Activated CD4-positive, alpha-beta memory T cell treated with anti-CD3 and anti-CD28 coated beads for 36 hours (primary cell): ENCODE data around the gene SLC35A5. TPM values are rescaled to one million over a fixed set of nuclear protein-coding genes. Genes with fewer than 3 reads are reported as not detected.

Experiments
- CTCF ChIA-PET: fragments of 350-600 bp; sonication (Branson Sonifier 250); formaldehyde crosslinking; loops from one replicate; lab custom pipeline; 2021; ENCODE audit warnings: antibody characterized with exemption, inconsistent platforms; lab: Charles Lee
- POLR2A ChIA-PET: fragments of 350-600 bp; sonication (Branson Sonifier 250); formaldehyde crosslinking; loops from one replicate; lab custom pipeline; 2021; ENCODE audit warnings: antibody characterized with exemption; lab: Charles Lee
- DNase-seq: peaks from one replicate; pipeline ENCODE4 v3.0.0-alpha.2; 2020
- H3K27ac Mint-ChIP-seq: one replicate; pipeline ENCODE4 v1.8.0; 2021; ENCODE audit warnings: mixed read lengths
- H3K27me3 Mint-ChIP-seq: one replicate; pipeline ENCODE4 v1.8.0; 2021; ENCODE audit warnings: mixed read lengths
- H3K36me3 Mint-ChIP-seq: one replicate; pipeline ENCODE4 v1.8.0; 2021; ENCODE audit warnings: mixed read lengths
- H3K4me1 Mint-ChIP-seq: one replicate; pipeline ENCODE4 v1.8.0; 2021; ENCODE audit warnings: low read depth, mixed read lengths
- H3K4me3 Mint-ChIP-seq: one replicate; pipeline ENCODE4 v1.8.0; 2021; ENCODE audit warnings: mild to moderate bottlenecking, mixed read lengths
- H3K9me3 Mint-ChIP-seq: one replicate; pipeline ENCODE4 v1.8.0; 2021; ENCODE audit warnings: mixed read lengths
- intact Hi-C: fragments of 100-400 bp; cut with micrococcal nuclease; formaldehyde crosslinking; loops from one replicate; pipeline ENCODE4 v1.15.1; 2023
- total RNA-seq, 2 experiments: library from RNA; stranded (reverse); gene quantifications; one replicate each; pipeline ENCODE4 v1.2.3, GENCODE V29; 2021

The SLC35A5 gene
- total RNA-seq, 2 experiments from 2014 or later = 15.5 to 17.8 TPM

GRCh38 chr3:112579232-112579631 is 17.4 kb downstream of the SLC35A5 start:
- CTCF ChIA-PET = interaction anchor here (1.5 to 2.0 kb wide), 2 partner anchors 10 to 27 kb away, joined by 3 to 6 read pairs; no protein-coding TSS in a partner anchor
- H3K27ac Mint-ChIP-seq = no peak overlapping the region

GRCh38 chr3:112579697-112580096 is 17.9 kb downstream of the SLC35A5 start:
- ChIA-PET POLR2A (no interaction called here), CTCF (interaction anchor here (1.5 to 2.0 kb wide), 2 partner anchors 11 to 26 kb away, joined by 3 to 6 read pairs; no protein-coding TSS in a partner anchor)
- peaks cover 5% of the 10 kb centered on the region for H3K4me1 Mint-ChIP-seq
- intact Hi-C loops = loop anchor here (5.0 to 10.0 kb wide), 2 partner anchors 63 to 155 kb away; partner anchors contain the start of gene CCDC80
- H3K27ac Mint-ChIP-seq = no peak overlapping the region
- no peaks in the 10 kb centered on the region for H3K27me3 Mint-ChIP-seq
- no peak overlapping the region for H3K4me3 Mint-ChIP-seq
- no peaks in the 10 kb centered on the region for H3K9me3 Mint-ChIP-seq
- peaks cover 10% of the 10 kb centered on the region for H3K36me3 Mint-ChIP-seq
- DNase-seq = no peak

More at GRCh38 chr3:112579232-112579631, 17.4 kb downstream of the SLC35A5 start:
- intact Hi-C loops = no loop called here
- no peak for DNase-seq
- no peaks in the 10 kb centered on the region for H3K9me3 Mint-ChIP-seq
- no peaks in the 10 kb centered on the region for H3K27me3 Mint-ChIP-seq
- H3K4me1 Mint-ChIP-seq = peaks cover 5% of the 10 kb centered on the region
- POLR2A ChIA-PET = no interaction called here
- peaks cover 10% of the 10 kb centered on the region for H3K36me3 Mint-ChIP-seq
- H3K4me3 Mint-ChIP-seq = no peak overlapping the region

- no peaks in the 10 kb centered on the region for H3K27me3 Mint-ChIP-seq
- no peaks in the 10 kb centered on the region for H3K9me3 Mint-ChIP-seq
- no peak overlapping the region for H3K4me3 Mint-ChIP-seq
- H3K27ac Mint-ChIP-seq = no peak overlapping the region
- intact Hi-C loops = loop anchor here (1.0 to 10.0 kb wide), 5 partner anchors 60 to 706 kb away; partner anchors contain the start of gene CCDC80
- ChIA-PET POLR2A (no interaction called here), CTCF (interaction anchor here (0.6 to 3.2 kb wide), 29 partner anchors 8 to 453 kb away, joined by 3 to 24 read pairs (median 4); no protein-coding TSS in a partner anchor)
- DNase-seq = peak; percentile 56
- H3K36me3 Mint-ChIP-seq = peaks cover 15% of the 10 kb centered on the region
- H3K4me1 Mint-ChIP-seq = peaks cover 5% of the 10 kb centered on the region
Measured at GRCh38 chr3:112582244-112582874, 20.5 kb downstream of the SLC35A5 start.

GRCh38 chr3:112583105-112583504 is 21.3 kb downstream of the SLC35A5 start:
- no peak overlapping the region for H3K4me3 Mint-ChIP-seq
- H3K9me3 Mint-ChIP-seq = no peaks in the 10 kb centered on the region
- no peaks in the 10 kb centered on the region for H3K27me3 Mint-ChIP-seq
- intact Hi-C loops = loop anchor here (2.0 to 10.0 kb wide), 4 partner anchors 59 to 706 kb away; partner anchors contain the start of gene CCDC80
- no peak for DNase-seq
- H3K27ac Mint-ChIP-seq = no peak overlapping the region
- ChIA-PET CTCF (interaction anchor here (0.7 to 3.2 kb wide), 20 partner anchors 9 to 452 kb away, joined by 3 to 24 read pairs (median 5); no protein-coding TSS in a partner anchor), POLR2A (no interaction called here)
- H3K36me3 Mint-ChIP-seq = peaks cover 20% of the 10 kb centered on the region
- peaks cover 5% of the 10 kb centered on the region for H3K4me1 Mint-ChIP-seq

GRCh38 chr3:112585782-112586181 is 23.9 kb downstream of the SLC35A5 start:
- intact Hi-C loops = loop anchor here (10.0 kb wide), 1 partner anchor 149 kb away; no protein-coding TSS in a partner anchor
- ChIA-PET POLR2A (no interaction called here), CTCF (interaction anchor here (0.9 kb wide), 1 partner anchor 149 kb away, joined by 3 read pairs; no protein-coding TSS in a partner anchor)
- Mint-ChIP-seq H3K27ac (no peak overlapping the region), H3K4me1 (peaks cover 5% of the 10 kb centered on the region), H3K4me3 (no peak overlapping the region), H3K9me3 (no peaks in the 10 kb centered on the region), H3K36me3 (peaks cover 32% of the 10 kb centered on the region), H3K27me3 (no peaks in the 10 kb centered on the region)
- DNase-seq = no peak

- Mint-ChIP-seq H3K27me3 (no peaks in the 10 kb centered on the region), H3K4me3 (no peak overlapping the region), H3K4me1 (peaks cover 2% of the 10 kb centered on the region), H3K27ac (no peak overlapping the region), H3K36me3 (peaks cover 36% of the 10 kb centered on the region), H3K9me3 (peaks cover 1% of the 10 kb centered on the region)
- DNase-seq = no peak
- CTCF ChIA-PET = no interaction called here
- intact Hi-C loops = loop anchor here (10.0 kb wide), 1 partner anchor 147 kb away; no protein-coding TSS in a partner anchor
- POLR2A ChIA-PET = no interaction called here
Measured at GRCh38 chr3:112587336-112587735, 25.5 kb downstream of the SLC35A5 start.

- ChIA-PET POLR2A (no interaction called here), CTCF (interaction anchor here (2.2 kb wide), 1 partner anchor 11 kb away, joined by 5 read pairs; no protein-coding TSS in a partner anchor)
- H3K36me3 Mint-ChIP-seq = peaks cover 32% of the 10 kb centered on the region
- no peaks in the 10 kb centered on the region for H3K4me1 Mint-ChIP-seq
- H3K4me3 Mint-ChIP-seq = no peak overlapping the region
- no peak overlapping the region for H3K27ac Mint-ChIP-seq
- intact Hi-C loops = no loop called here
- peaks cover 11% of the 10 kb centered on the region for H3K9me3 Mint-ChIP-seq
- DNase-seq = no peak
- no peaks in the 10 kb centered on the region for H3K27me3 Mint-ChIP-seq
Measured at GRCh38 chr3:112593258-112593657, 31.4 kb downstream of the SLC35A5 start.

- intact Hi-C loops = no loop called here
- ChIA-PET POLR2A (no interaction called here), CTCF (interaction anchor here (1.6 to 2.2 kb wide), 2 partner anchors 12 to 17 kb away, joined by 5 read pairs; no protein-coding TSS in a partner anchor)
- Mint-ChIP-seq H3K36me3 (peaks cover 28% of the 10 kb centered on the region), H3K9me3 (peaks cover 11% of the 10 kb centered on the region), H3K4me3 (no peak overlapping the region), H3K27ac (no peak overlapping the region), H3K27me3 (no peaks in the 10 kb centered on the region), H3K4me1 (no peaks in the 10 kb centered on the region)
- DNase-seq = no peak
Measured at GRCh38 chr3:112594856-112595255, 33.0 kb downstream of the SLC35A5 start.

- intact Hi-C loops = no loop called here
- no peaks in the 10 kb centered on the region for H3K27me3 Mint-ChIP-seq
- ChIA-PET CTCF (no interaction called here), POLR2A (no interaction called here)
- H3K27ac Mint-ChIP-seq = no peak overlapping the region
- DNase-seq = no peak
- H3K4me1 Mint-ChIP-seq = peaks cover 11% of the 10 kb centered on the region
- peaks cover 9% of the 10 kb centered on the region for H3K36me3 Mint-ChIP-seq
- peaks cover 3% of the 10 kb centered on the region for H3K9me3 Mint-ChIP-seq
- no peak overlapping the region for H3K4me3 Mint-ChIP-seq
Measured at GRCh38 chr3:112597945-112598344, 36.1 kb downstream of the SLC35A5 start.

GRCh38 chr3:112598731-112599130 is 36.9 kb downstream of the SLC35A5 start:
- ChIA-PET POLR2A (no interaction called here), CTCF (no interaction called here)
- H3K9me3 Mint-ChIP-seq = no peaks in the 10 kb centered on the region
- peaks cover 5% of the 10 kb centered on the region for H3K36me3 Mint-ChIP-seq
- H3K4me3 Mint-ChIP-seq = no peak overlapping the region
- H3K4me1 Mint-ChIP-seq = peaks cover 11% of the 10 kb centered on the region
- H3K27ac Mint-ChIP-seq = no peak overlapping the region
- no peak for DNase-seq
- H3K27me3 Mint-ChIP-seq = no peaks in the 10 kb centered on the region
- intact Hi-C loops = no loop called here

- intact Hi-C loops = no loop called here
- no peaks in the 10 kb centered on the region for H3K9me3 Mint-ChIP-seq
- no peak overlapping the region for H3K27ac Mint-ChIP-seq
- POLR2A ChIA-PET = interaction anchor here (0.6 kb wide), 1 partner anchor 54 kb away, joined by 3 read pairs; no protein-coding TSS in a partner anchor
- peaks cover 17% of the 10 kb centered on the region for H3K4me1 Mint-ChIP-seq
- H3K27me3 Mint-ChIP-seq = peaks cover 3% of the 10 kb centered on the region
- no peak overlapping the region for H3K4me3 Mint-ChIP-seq
- peaks cover 4% of the 10 kb centered on the region for H3K36me3 Mint-ChIP-seq
- no peak for DNase-seq
- CTCF ChIA-PET = interaction anchor here (1.0 to 2.5 kb wide), 2 partner anchors 20 to 132 kb away, joined by 5 to 7 read pairs; no protein-coding TSS in a partner anchor
Measured at GRCh38 chr3:112602217-112602838, 40.5 kb downstream of the SLC35A5 start.

- ChIA-PET POLR2A (no interaction called here), CTCF (no interaction called here)
- DNase-seq = no peak
- Mint-ChIP-seq H3K27ac (no peak overlapping the region), H3K36me3 (no peaks in the 10 kb centered on the region), H3K27me3 (peaks cover 8% of the 10 kb centered on the region), H3K4me1 (peaks cover 17% of the 10 kb centered on the region), H3K9me3 (no peaks in the 10 kb centered on the region), H3K4me3 (no peak overlapping the region)
- intact Hi-C loops = no loop called here
Measured at GRCh38 chr3:112604536-112604935, 42.7 kb downstream of the SLC35A5 start.
